ENCODE measurements around the gene FTCDNL1. TPM values are rescaled to one million over a fixed set of nuclear protein-coding genes. Genes with fewer than 3 reads are reported as not detected.

Gene FTCDNL1
- total and polyA plus RNA-seq, 2 of the 13 experiments (the other 11 are each of a cell fraction or from before 2014, with no cell fraction given): 0.98 to 1.4 TPM

DNA sequence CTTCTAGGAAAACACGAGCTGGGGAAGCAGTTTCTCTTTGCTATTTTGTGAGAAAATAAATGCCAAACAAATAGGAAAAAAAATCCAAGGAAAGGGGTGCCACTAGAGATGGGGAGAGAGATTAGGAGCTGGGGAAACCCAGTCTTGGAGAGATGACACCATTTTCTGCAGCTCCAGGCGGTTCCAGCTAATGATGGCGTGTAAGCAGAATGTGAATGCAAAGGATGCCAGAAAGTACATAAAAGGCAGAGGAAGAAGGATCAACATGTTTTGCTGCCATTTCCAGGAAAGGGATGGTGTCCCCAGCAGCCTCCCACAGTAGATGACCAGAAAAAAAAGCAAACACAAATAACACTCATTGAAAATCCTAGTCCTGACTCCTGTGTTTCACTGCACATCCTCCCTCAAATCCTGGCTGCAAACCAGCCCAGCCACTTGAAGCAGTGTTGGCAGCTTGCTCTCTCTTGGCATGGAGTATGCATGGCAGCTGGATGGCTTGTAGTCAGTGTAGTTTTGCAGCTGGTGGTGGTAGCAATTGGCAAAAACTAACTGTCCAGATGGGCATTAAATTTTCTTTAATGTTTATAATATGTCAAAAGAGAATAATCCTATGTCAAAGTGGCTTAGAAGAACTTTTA, 93.6 kb downstream of the FTCDNL1 start (continued):
- TF ChIP-seq KIAA2018 (CRISPR knock-in tag; IDR thresholded peaks at IDR 0.05; ENCODE audit: borderline replicate concordance) (no peak), RARG (CRISPR knock-in tag; IDR thresholded peaks at IDR 0.05; ENCODE audit: low read depth) (no peak), TOE1 (CRISPR knock-in tag; IDR thresholded peaks at IDR 0.05) (no peak), CHD2 (IDR thresholded peaks at IDR 0.05; ENCODE audit: low read depth, low read length) (no peak)

GRCh38 chr2:199756743-199757142, 94.2 kb downstream of the FTCDNL1 start:
- no peak for DNase-seq (ENCODE audit: low spot score)
- in situ Hi-C loops (cut with HindIII; ENCODE audit: extremely low pct_ligation_motif_present, low pct_unique_long_range_greater_than_20kb): no loop called here
- Histone ChIP-seq H3K4me1 (ENCODE audit: insufficient read depth, low read length) (no peaks in the 10 kb centered on the region), H3K9me3 (ENCODE audit: low read length) (0 out of 2 replicates have a peak, but pooled peaks cover 8% of the 10 kb centered on the region), H3K27ac (ENCODE audit: extremely low read length, insufficient read depth, low read length) (no peak overlapping the region), H3K4me2 (ENCODE audit: low read depth, low read length) (no peak overlapping the region), H3K4me3 (replicated peaks in 1 of 3; ENCODE audit: insufficient read depth in 1 of 3, low read depth in 2 of 3, low read length in 3 of 3) (no peak overlapping the region), H3K9ac (ENCODE audit: insufficient read depth, low read depth, low read length) (no peak overlapping the region), H4K20me1 (ENCODE audit: insufficient read depth, low read length) (no peaks in the 10 kb centered on the region), H3K36me3 (replicated peaks in 1 of 2; ENCODE audit: control insufficient read depth in 1 of 2, insufficient read depth in 2 of 2, low read length in 2 of 2) (no peaks in the 10 kb centered on the region), H2AFZ (ENCODE audit: low read length) (no peak overlapping the region), H3K79me2 (ENCODE audit: insufficient read depth, low read length) (no peaks in the 10 kb centered on the region), H3K27me3 (ENCODE audit: control insufficient read depth in 1 of 2, insufficient read depth in 2 of 2, low read length in 2 of 2) (0 out of 5 replicates have a peak, but pooled peaks cover 0 to 6% of the 10 kb centered on the region in 2 experiments)
- CTCF ChIA-PET (ENCODE audit: low intra/inter-chr PET ratio, low total read pairs): no interaction called here
- ATAC-seq: no peak
- POLR2A ChIA-PET: no interaction called here
- no peak for TF ChIP-seq ARHGAP35 (CRISPR knock-in tag; IDR thresholded peaks at IDR 0.05; ENCODE audit: borderline replicate concordance)
- no peak for TF ChIP-seq NR0B2 (CRISPR knock-in tag; IDR thresholded peaks at IDR 0.05)
- 3% methylated on average over 1 of the region's 1 CpG for WGBS (ENCODE audit: low lambda C conversion rate)
- no peak for FAIRE-seq
- intact Hi-C loops (cut with micrococcal nuclease; ENCODE audit: unreplicated experiment): no loop called here
- BruUV-seq (replicated peaks): no TSS peak
